ENCODE measurements around the gene TYW1B. TPM values are rescaled to one million over a fixed set of nuclear protein-coding genes. Genes with fewer than 3 reads are reported as not detected.

Gene TYW1B
- total and polyA plus RNA-seq, 4 donors: 1.4 to 4.8 (median 3.7) TPM

- no peak overlapping the region for H3K9ac ChIP-seq (ENCODE audit: low read depth in 1 of 2, low read length in 2 of 2)
Observed at GRCh38 chr7:72710983-72711382, 117.0 kb downstream of the TYW1B start.

More at GRCh38 chr7:72710983-72711382, 117.0 kb downstream of the TYW1B start:
- no peaks in the 10 kb centered on the region for H3K4me1 ChIP-seq (ENCODE audit: control insufficient read depth in 4 of 4, insufficient read depth in 4 of 4, low read length in 3 of 4)
- no peak overlapping the region for H3K27ac ChIP-seq (ENCODE audit: low read depth in 1 of 2, low read length in 2 of 2)
- no peak for TF ChIP-seq FOXA1 (IDR thresholded peaks at IDR 0.05)
- no peak for TF ChIP-seq HNF4G (IDR thresholded peaks at IDR 0.05)
- TF ChIP-seq, protein P1, sequence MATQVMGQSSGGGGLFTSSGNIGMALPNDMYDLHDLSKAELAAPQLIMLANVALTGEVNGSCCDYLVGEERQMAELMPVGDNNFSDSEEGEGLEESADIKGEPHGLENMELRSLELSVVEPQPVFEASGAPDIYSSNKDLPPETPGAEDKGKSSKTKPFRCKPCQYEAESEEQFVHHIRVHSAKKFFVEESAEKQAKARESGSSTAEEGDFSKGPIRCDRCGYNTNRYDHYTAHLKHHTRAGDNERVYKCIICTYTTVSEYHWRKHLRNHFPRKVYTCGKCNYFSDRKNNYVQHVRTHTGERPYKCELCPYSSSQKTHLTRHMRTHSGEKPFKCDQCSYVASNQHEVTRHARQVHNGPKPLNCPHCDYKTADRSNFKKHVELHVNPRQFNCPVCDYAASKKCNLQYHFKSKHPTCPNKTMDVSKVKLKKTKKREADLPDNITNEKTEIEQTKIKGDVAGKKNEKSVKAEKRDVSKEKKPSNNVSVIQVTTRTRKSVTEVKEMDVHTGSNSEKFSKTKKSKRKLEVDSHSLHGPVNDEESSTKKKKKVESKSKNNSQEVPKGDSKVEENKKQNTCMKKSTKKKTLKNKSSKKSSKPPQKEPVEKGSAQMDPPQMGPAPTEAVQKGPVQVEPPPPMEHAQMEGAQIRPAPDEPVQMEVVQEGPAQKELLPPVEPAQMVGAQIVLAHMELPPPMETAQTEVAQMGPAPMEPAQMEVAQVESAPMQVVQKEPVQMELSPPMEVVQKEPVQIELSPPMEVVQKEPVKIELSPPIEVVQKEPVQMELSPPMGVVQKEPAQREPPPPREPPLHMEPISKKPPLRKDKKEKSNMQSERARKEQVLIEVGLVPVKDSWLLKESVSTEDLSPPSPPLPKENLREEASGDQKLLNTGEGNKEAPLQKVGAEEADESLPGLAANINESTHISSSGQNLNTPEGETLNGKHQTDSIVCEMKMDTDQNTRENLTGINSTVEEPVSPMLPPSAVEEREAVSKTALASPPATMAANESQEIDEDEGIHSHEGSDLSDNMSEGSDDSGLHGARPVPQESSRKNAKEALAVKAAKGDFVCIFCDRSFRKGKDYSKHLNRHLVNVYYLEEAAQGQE (IDR thresholded peaks at IDR 0.05): no peak
- no peak for TF ChIP-seq EGR1 (IDR thresholded peaks at IDR 0.05; ENCODE audit: low read depth in 2 of 2)
- TF ChIP-seq RAD21 (IDR thresholded peaks at IDR 0.05): no peak
- TF ChIP-seq JUND (IDR thresholded peaks at IDR 0.05): no peak
- TF ChIP-seq, protein P2, sequence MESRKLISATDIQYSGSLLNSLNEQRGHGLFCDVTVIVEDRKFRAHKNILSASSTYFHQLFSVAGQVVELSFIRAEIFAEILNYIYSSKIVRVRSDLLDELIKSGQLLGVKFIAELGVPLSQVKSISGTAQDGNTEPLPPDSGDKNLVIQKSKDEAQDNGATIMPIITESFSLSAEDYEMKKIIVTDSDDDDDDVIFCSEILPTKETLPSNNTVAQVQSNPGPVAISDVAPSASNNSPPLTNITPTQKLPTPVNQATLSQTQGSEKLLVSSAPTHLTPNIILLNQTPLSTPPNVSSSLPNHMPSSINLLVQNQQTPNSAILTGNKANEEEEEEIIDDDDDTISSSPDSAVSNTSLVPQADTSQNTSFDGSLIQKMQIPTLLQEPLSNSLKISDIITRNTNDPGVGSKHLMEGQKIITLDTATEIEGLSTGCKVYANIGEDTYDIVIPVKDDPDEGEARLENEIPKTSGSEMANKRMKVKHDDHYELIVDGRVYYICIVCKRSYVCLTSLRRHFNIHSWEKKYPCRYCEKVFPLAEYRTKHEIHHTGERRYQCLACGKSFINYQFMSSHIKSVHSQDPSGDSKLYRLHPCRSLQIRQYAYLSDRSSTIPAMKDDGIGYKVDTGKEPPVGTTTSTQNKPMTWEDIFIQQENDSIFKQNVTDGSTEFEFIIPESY (IDR thresholded peaks at IDR 0.05): no peak
- TF ChIP-seq SP1 (IDR thresholded peaks at IDR 0.05): no peak
- TF ChIP-seq FOXA2 (IDR thresholded peaks at IDR 0.05): no peak
- TF ChIP-seq NR2F2 (IDR thresholded peaks at IDR 0.05): no peak
- TF ChIP-seq TAF1 (conservative IDR thresholded peaks at IDR 0.05): no peak
- no peak for TF ChIP-seq MAX (IDR thresholded peaks at IDR 0.05)
- TF ChIP-seq CTCF (IDR thresholded peaks at IDR 0.05; ENCODE audit: low read depth, low read length, missing input control): no peak
- no peak for TF ChIP-seq YY1 (IDR thresholded peaks at IDR 0.05)
- TF ChIP-seq HNF4A (conservative IDR thresholded peaks at IDR 0.05): no peak
- no peak overlapping the region for H3K4me3 ChIP-seq (ENCODE audit: low read depth in 1 of 3, low read length in 3 of 3)
- DNase-seq (ENCODE audit: low spot score): no peak
- peaks cover 0 to 4% (median 2%) of the 10 kb centered on the region in 4 donors for H3K36me3 ChIP-seq (ENCODE audit: control insufficient read depth in 4 of 4, insufficient read depth in 3 of 4, low read depth in 1 of 4, low read length in 3 of 4)
- 94% methylated on average over 4 of the region's 4 CpGs for WGBS
- no peaks in the 10 kb centered on the region for H3K27me3 ChIP-seq (ENCODE audit: control insufficient read depth in 4 of 4, insufficient read depth in 4 of 4, low read length in 3 of 4)
- H3K9me3 ChIP-seq (ENCODE audit: control insufficient read depth in 4 of 4, low read length in 3 of 4): no peaks in the 10 kb centered on the region
